Measurements from ENCODE around the gene SLC3A2. TPM values are rescaled to one million over a fixed set of nuclear protein-coding genes. Genes with fewer than 3 reads are reported as not detected.

The SLC3A2 gene
- total RNA-seq, 5 donors from 2014 or later (not counting 1 experiment from before 2014, with no cell fraction given), result 178 to 248 (median 237) TPM

GRCh38 chr11:62930157-62930556 is 49.5 kb downstream of the SLC3A2 start:
- Mint-ChIP-seq H3K27me3 (peaks cover 54 to 63% of the 10 kb centered on the region in 2 donors), H3K36me3 (no peaks in the 10 kb centered on the region), H3K9me3 (no peaks in the 10 kb centered on the region), H3K4me1 (peaks cover 14 to 21% (median 20%) of the 10 kb centered on the region in 3 donors), H3K27ac (no peak overlapping the region), H3K4me3 (no peak overlapping the region)
- no peak for ATAC-seq (replicated peaks in 1 of 4)
- no peaks in the 10 kb centered on the region for H3K9me3 ChIP-seq
- DNase-seq, result no peak
- peaks cover 0 to 22% of the 10 kb centered on the region in 2 experiments for H3K4me1 ChIP-seq (ENCODE audit: control insufficient read depth in 1 of 2, extremely low read depth in 1 of 2, insufficient read depth in 2 of 2, low read length in 2 of 2)
- ChIA-PET POLR2A (no interaction called here), CTCF (no interaction called here)
- H3K27me3 ChIP-seq (replicated peaks in 1 of 2; ENCODE audit: control insufficient read depth in 2 of 2, extremely low read depth in 1 of 2, insufficient read depth in 2 of 2, low read length in 1 of 2), result peaks cover 5 to 68% of the 10 kb centered on the region in 2 experiments
- WGBS (ENCODE audit: insufficient coverage), result 50% methylated on average over 1 of the region's 4 CpGs
- H3K27ac ChIP-seq (ENCODE audit: low read length), result no peak overlapping the region
- H3K36me3 ChIP-seq (ENCODE audit: control insufficient read depth in 2 of 2, extremely low read depth in 1 of 2, insufficient read depth in 1 of 2, low read length in 1 of 2), result no peaks in the 10 kb centered on the region
- H3K4me3 ChIP-seq (ENCODE audit: control insufficient read depth in 1 of 2, extremely low read depth in 1 of 2, low read length in 1 of 2), result no peak overlapping the region

- Histone ChIP-seq H3K9me3 (no peaks in the 10 kb centered on the region), H3K27me3 (replicated peaks in 1 of 2; ENCODE audit: control insufficient read depth in 2 of 2, extremely low read depth in 1 of 2, insufficient read depth in 2 of 2, low read length in 1 of 2) (peaks cover 5 to 63% of the 10 kb centered on the region in 2 experiments), H3K36me3 (ENCODE audit: control insufficient read depth in 2 of 2, extremely low read depth in 1 of 2, insufficient read depth in 1 of 2, low read length in 1 of 2) (no peaks in the 10 kb centered on the region), H3K4me3 (ENCODE audit: control insufficient read depth in 1 of 2, extremely low read depth in 1 of 2, low read length in 1 of 2) (no peak overlapping the region), H3K4me1 (ENCODE audit: control insufficient read depth in 1 of 2, extremely low read depth in 1 of 2, insufficient read depth in 2 of 2, low read length in 2 of 2) (peaks cover 0 to 17% of the 10 kb centered on the region in 2 experiments), H3K27ac (ENCODE audit: low read length) (no peak overlapping the region)
- WGBS (ENCODE audit: insufficient coverage), result 57% methylated on average over 1 of the region's 1 CpG
- CTCF ChIA-PET, result no interaction called here
- POLR2A ChIA-PET, result no interaction called here
- peaks cover 49 to 57% of the 10 kb centered on the region in 2 donors for H3K27me3 Mint-ChIP-seq
- DNase-seq (no peak), ATAC-seq (replicated peaks in 1 of 4) (no peak)
- H3K9me3 Mint-ChIP-seq, result no peaks in the 10 kb centered on the region
- peaks cover 9 to 16% (median 15%) of the 10 kb centered on the region in 3 donors for H3K4me1 Mint-ChIP-seq
- H3K27ac Mint-ChIP-seq, result no peak overlapping the region
- no peaks in the 10 kb centered on the region for H3K36me3 Mint-ChIP-seq
- no peak overlapping the region for H3K4me3 Mint-ChIP-seq
Observed at GRCh38 chr11:62930666-62931065, 50.0 kb downstream of the SLC3A2 start.

GRCh38 chr11:62931499-62932278 is 51.0 kb downstream of the SLC3A2 start:
- ATAC-seq (replicated peaks in 1 of 4) (no peak), DNase-seq (no peak)
- no peaks in the 10 kb centered on the region for H3K36me3 ChIP-seq (ENCODE audit: control insufficient read depth in 2 of 2, extremely low read depth in 1 of 2, insufficient read depth in 1 of 2, low read length in 1 of 2)
- ChIA-PET POLR2A (no interaction called here), CTCF (no interaction called here)
- H3K27me3 ChIP-seq (replicated peaks in 1 of 2; ENCODE audit: control insufficient read depth in 2 of 2, extremely low read depth in 1 of 2, insufficient read depth in 2 of 2, low read length in 1 of 2), result peaks cover 5 to 61% of the 10 kb centered on the region in 2 experiments
- no peaks in the 10 kb centered on the region for H3K9me3 ChIP-seq
- H3K27ac ChIP-seq (ENCODE audit: low read length), result no peak overlapping the region
- 65% methylated on average over 2 of the region's 8 CpGs for WGBS (ENCODE audit: insufficient coverage)
- Mint-ChIP-seq H3K4me1 (peaks cover 0 to 6% (median 6%) of the 10 kb centered on the region in 3 donors), H3K27me3 (peaks cover 42 to 48% of the 10 kb centered on the region in 2 donors), H3K27ac (no peak overlapping the region), H3K4me3 (no peak overlapping the region), H3K9me3 (no peaks in the 10 kb centered on the region), H3K36me3 (no peaks in the 10 kb centered on the region)
- H3K4me1 ChIP-seq (ENCODE audit: control insufficient read depth in 1 of 2, extremely low read depth in 1 of 2, insufficient read depth in 2 of 2, low read length in 2 of 2), result peaks cover 0 to 7% of the 10 kb centered on the region in 2 experiments
- no peak overlapping the region for H3K4me3 ChIP-seq (ENCODE audit: control insufficient read depth in 1 of 2, extremely low read depth in 1 of 2, low read length in 1 of 2)

- Mint-ChIP-seq H3K27ac (no peak overlapping the region), H3K9me3 (peaks cover 0 to 7% (median 3%) of the 10 kb centered on the region in 3 donors), H3K4me3 (no peak overlapping the region), H3K27me3 (peaks cover 34 to 37% of the 10 kb centered on the region in 2 donors), H3K36me3 (no peaks in the 10 kb centered on the region), H3K4me1 (no peaks in the 10 kb centered on the region)
- ATAC-seq (replicated peaks in 1 of 4), result no peak
- H3K27ac ChIP-seq (ENCODE audit: low read length), result no peak overlapping the region
- WGBS (ENCODE audit: insufficient coverage), result 68% methylated on average over 11 of the region's 13 CpGs
- H3K4me3 ChIP-seq (ENCODE audit: control insufficient read depth in 1 of 2, extremely low read depth in 1 of 2, low read length in 1 of 2), result no peak overlapping the region
- DNase-seq, result no peak
- CTCF ChIA-PET, result no interaction called here
- no peaks in the 10 kb centered on the region for H3K9me3 ChIP-seq
- POLR2A ChIA-PET, result no interaction called here
- H3K36me3 ChIP-seq (ENCODE audit: control insufficient read depth in 2 of 2, extremely low read depth in 1 of 2, insufficient read depth in 1 of 2, low read length in 1 of 2), result no peaks in the 10 kb centered on the region
- no peaks in the 10 kb centered on the region for H3K4me1 ChIP-seq (ENCODE audit: control insufficient read depth in 1 of 2, extremely low read depth in 1 of 2, insufficient read depth in 2 of 2, low read length in 2 of 2)
- peaks cover 2 to 51% of the 10 kb centered on the region in 2 experiments for H3K27me3 ChIP-seq (replicated peaks in 1 of 2; ENCODE audit: control insufficient read depth in 2 of 2, extremely low read depth in 1 of 2, insufficient read depth in 2 of 2, low read length in 1 of 2)
Observed at GRCh38 chr11:62933285-62933684, 52.6 kb downstream of the SLC3A2 start.

GRCh38 chr11:62933750-62934495 is 53.2 kb downstream of the SLC3A2 start:
- Mint-ChIP-seq H3K27me3 (peaks cover 27 to 31% of the 10 kb centered on the region in 2 donors), H3K4me3 (no peak overlapping the region), H3K9me3 (peaks cover 0 to 7% (median 3%) of the 10 kb centered on the region in 3 donors), H3K36me3 (no peaks in the 10 kb centered on the region), H3K27ac (no peak overlapping the region), H3K4me1 (no peaks in the 10 kb centered on the region)
- Histone ChIP-seq H3K27ac (ENCODE audit: low read length) (no peak overlapping the region), H3K4me3 (ENCODE audit: control insufficient read depth in 1 of 2, extremely low read depth in 1 of 2, low read length in 1 of 2) (no peak overlapping the region), H3K27me3 (replicated peaks in 1 of 2; ENCODE audit: control insufficient read depth in 2 of 2, extremely low read depth in 1 of 2, insufficient read depth in 2 of 2, low read length in 1 of 2) (peaks cover 0 to 44% of the 10 kb centered on the region in 2 experiments), H3K9me3 (no peaks in the 10 kb centered on the region), H3K4me1 (ENCODE audit: control insufficient read depth in 1 of 2, extremely low read depth in 1 of 2, insufficient read depth in 2 of 2, low read length in 2 of 2) (no peaks in the 10 kb centered on the region), H3K36me3 (ENCODE audit: control insufficient read depth in 2 of 2, extremely low read depth in 1 of 2, insufficient read depth in 1 of 2, low read length in 1 of 2) (no peaks in the 10 kb centered on the region)
- CTCF ChIA-PET, result no interaction called here
- ATAC-seq (replicated peaks in 1 of 4) (no peak), DNase-seq (no peak)
- 86% methylated on average over 4 of the region's 5 CpGs for WGBS (ENCODE audit: insufficient coverage)
- POLR2A ChIA-PET, result no interaction called here

GRCh38 chr11:62934496-62934785 is 53.7 kb downstream of the SLC3A2 start:
- Mint-ChIP-seq H3K4me1 (no peaks in the 10 kb centered on the region), H3K9me3 (peaks cover 0 to 7% (median 3%) of the 10 kb centered on the region in 3 donors), H3K4me3 (no peak overlapping the region), H3K27ac (no peak overlapping the region), H3K36me3 (no peaks in the 10 kb centered on the region), H3K27me3 (peaks cover 24 to 32% of the 10 kb centered on the region in 2 donors)
- ATAC-seq (replicated peaks in 1 of 4) (no peak), DNase-seq (no peak)
- H3K36me3 ChIP-seq (ENCODE audit: control insufficient read depth in 2 of 2, extremely low read depth in 1 of 2, insufficient read depth in 1 of 2, low read length in 1 of 2), result no peaks in the 10 kb centered on the region
- WGBS (ENCODE audit: insufficient coverage), result no CpG with 5 or more reads among the region's 1 CpG
- no peaks in the 10 kb centered on the region for H3K9me3 ChIP-seq
- ChIA-PET CTCF (no interaction called here), POLR2A (no interaction called here)
- no peak overlapping the region for H3K4me3 ChIP-seq (ENCODE audit: control insufficient read depth in 1 of 2, extremely low read depth in 1 of 2, low read length in 1 of 2)
- peaks cover 0 to 41% of the 10 kb centered on the region in 2 experiments for H3K27me3 ChIP-seq (replicated peaks in 1 of 2; ENCODE audit: control insufficient read depth in 2 of 2, extremely low read depth in 1 of 2, insufficient read depth in 2 of 2, low read length in 1 of 2)
- H3K27ac ChIP-seq (ENCODE audit: low read length), result no peak overlapping the region
- no peaks in the 10 kb centered on the region for H3K4me1 ChIP-seq (ENCODE audit: control insufficient read depth in 1 of 2, extremely low read depth in 1 of 2, insufficient read depth in 2 of 2, low read length in 2 of 2)

Data from T-cell (primary cell).